Activated CD8-positive, alpha-beta memory T cell treated with anti-CD3 and anti-CD28 coated beads, Interleukin-2, amount 50 U/mL, for 4 hours (primary cell): ENCODE data around the gene LYSMD1.
"Not testable (repeated sequence)": the region's sequence is repeated elsewhere in the genome, so short reads cannot be mapped to it uniquely, and the experiment has no call there.

Experiments
- DNase-seq: peaks from one replicate; pipeline ENCODE4 v3.0.0-alpha.2; 2020

The LYSMD1 gene

GRCh38 chr1:151165738-151166504 is at the start of gene LYSMD1, which contains the start of gene SCNM1:
TSS of gene LYSMD1 (minus strand) at chr1:151165902. CDS start at chr1:151165258, 644 bp downstream.
TSS of gene SCNM1 (plus strand) at chr1:151166144. CDS start at chr1:151166153, 9 bp downstream.
- peak; percentile 92 for DNase-seq

- no peak for DNase-seq
Measured at GRCh38 chr1:151213560-151213959, 47.9 kb upstream of the LYSMD1 start.

- DNase-seq: no peak
Measured at GRCh38 chr1:151211972-151212705, 46.4 kb upstream of the LYSMD1 start.

GRCh38 chr1:151210830-151211229 is 45.1 kb upstream of the LYSMD1 start:
- DNase-seq: no peak

GRCh38 chr1:151205381-151205965 is 39.8 kb upstream of the LYSMD1 start:
- not testable (repeated sequence) for DNase-seq

GRCh38 chr1:151199873-151200581 is 34.3 kb upstream of the LYSMD1 start:
- no peak for DNase-seq

GRCh38 chr1:151198254-151199127 is 32.8 kb upstream of the LYSMD1 start, which contains the start of gene PIP5K1A:
TSS of gene PIP5K1A (plus strand) at chr1:151198552. CDS start at chr1:151198997, 445 bp downstream.
- DNase-seq: peak; percentile 99

- DNase-seq: no peak
Measured at GRCh38 chr1:151197863-151198253, 32.2 kb upstream of the LYSMD1 start.

GRCh38 chr1:151196292-151196800 is 30.6 kb upstream of the LYSMD1 start:
- DNase-seq: peak; percentile 42

- not testable (repeated sequence) for DNase-seq
Measured at GRCh38 chr1:151194894-151195594, 29.3 kb upstream of the LYSMD1 start.

GRCh38 chr1:151193856-151194255 is 28.2 kb upstream of the LYSMD1 start:
- DNase-seq: no peak

GRCh38 chr1:151193304-151193703 is 27.6 kb upstream of the LYSMD1 start:
- no peak for DNase-seq

GRCh38 chr1:151192047-151192446 is 26.3 kb upstream of the LYSMD1 start:
- DNase-seq: no peak

GRCh38 chr1:151189637-151190445 is 24.1 kb upstream of the LYSMD1 start, which contains the start of gene VPS72:
TSS of gene VPS72 (minus strand) at chr1:151190197. CDS start at chr1:151190121, 76 bp downstream.
- peak; percentile 81 for DNase-seq

- not testable (repeated sequence) for DNase-seq
Measured at GRCh38 chr1:151188667-151189066, 23.0 kb upstream of the LYSMD1 start.

- DNase-seq: no peak
Measured at GRCh38 chr1:151187205-151187604, 21.5 kb upstream of the LYSMD1 start.

- no peak for DNase-seq
Measured at GRCh38 chr1:151184211-151184610, 18.5 kb upstream of the LYSMD1 start.

- no peak for DNase-seq
Measured at GRCh38 chr1:151176514-151177045, 10.9 kb upstream of the LYSMD1 start.

- no peak for DNase-seq
Measured at GRCh38 chr1:151175863-151176262, 10.2 kb upstream of the LYSMD1 start, which contains the start of gene TMOD4. TSS of gene TMOD4 (minus strand) at chr1:151175981. CDS start at chr1:151174875, 1,106 bp downstream.
